HG02763 (cell line): ENCODE data around the gene MYO16.
"Not testable (repeated sequence)": the region's sequence is repeated elsewhere in the genome, so short reads cannot be mapped to it uniquely, and the experiment has no call there.

Source experiments
- ATAC-seq: cut with Tn5 transposase; IDR thresholded peaks from one replicate; pipeline ENCODE4 v1.9.1; 2021; ENCODE audit warnings: mild to moderate bottlenecking, moderate library complexity; ENCODE audit not compliant: unreplicated experiment

MYO16 gene

DNA sequence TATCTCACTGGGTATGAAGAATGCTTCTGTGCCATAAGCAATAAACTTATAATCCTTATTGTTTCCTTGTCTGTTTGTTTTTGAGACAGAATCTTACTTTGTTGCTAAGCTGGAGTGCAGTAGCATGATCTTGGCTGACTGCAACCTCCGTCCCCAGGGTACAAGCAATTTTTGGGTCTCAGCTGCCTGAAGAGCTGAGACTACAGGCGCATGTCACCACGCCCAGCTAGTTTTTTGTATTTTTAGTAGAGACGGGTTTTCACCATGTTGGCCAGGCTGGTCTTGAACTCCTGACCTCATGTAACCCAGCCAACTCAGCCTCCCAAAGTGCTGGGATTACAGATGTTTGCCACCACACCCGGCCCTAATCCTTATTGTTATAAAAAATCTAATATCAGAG is 112.5 kb downstream of the MYO16 start:
- no peak for ATAC-seq

DNA sequence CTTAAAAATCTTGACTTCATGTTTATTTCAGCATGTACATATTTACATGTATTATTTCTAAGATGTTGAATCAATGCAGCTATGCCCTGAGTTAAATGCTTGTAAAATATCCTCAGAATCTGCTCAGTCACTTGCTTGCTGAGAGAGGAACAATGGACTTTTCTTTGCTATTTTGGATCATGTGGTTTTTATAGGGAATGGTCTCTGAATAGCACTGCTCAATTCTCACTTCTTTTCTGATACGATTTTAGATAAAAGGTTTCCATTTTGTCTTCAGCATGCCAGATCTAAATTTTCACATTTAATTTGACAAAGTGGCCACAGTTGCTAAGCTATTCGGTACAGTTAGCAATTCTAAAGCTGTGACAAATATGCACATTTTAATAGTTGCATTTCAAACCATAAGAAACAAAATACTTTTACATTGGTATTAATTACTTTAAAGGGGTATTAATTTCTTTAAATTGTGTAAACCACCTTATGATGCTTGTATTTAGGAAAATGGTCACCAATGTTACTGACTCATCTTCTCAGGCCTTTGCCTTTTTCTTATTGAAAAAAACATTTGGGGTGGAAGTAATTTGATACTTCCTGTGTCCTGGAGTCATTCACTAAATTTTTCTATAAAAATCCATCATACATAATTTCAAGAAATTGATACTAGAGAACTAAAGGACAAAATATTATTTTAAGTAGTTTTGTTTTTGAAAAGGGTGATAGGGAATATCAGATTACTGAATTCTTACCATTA is 113.5 kb downstream of the MYO16 start:
- no peak for ATAC-seq

DNA sequence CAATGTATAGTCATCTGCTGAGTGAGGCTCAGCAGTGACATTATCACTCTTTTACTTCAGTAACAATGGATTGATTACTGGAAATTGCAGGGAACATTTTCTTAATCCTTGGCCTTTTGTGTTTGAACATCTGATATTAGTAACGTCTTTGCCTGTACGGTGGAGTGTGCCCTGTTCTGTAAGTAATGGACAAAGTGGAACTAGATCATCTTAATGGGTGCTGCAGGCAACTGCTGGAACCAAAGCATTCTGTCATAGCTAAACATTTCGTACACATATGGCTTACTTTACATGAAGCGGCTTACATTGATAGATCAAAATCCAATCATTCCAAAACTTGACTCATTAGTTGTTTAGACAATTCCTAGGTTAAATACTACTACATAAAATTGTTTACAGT is 114.1 kb downstream of the MYO16 start:
- no peak for ATAC-seq

DNA sequence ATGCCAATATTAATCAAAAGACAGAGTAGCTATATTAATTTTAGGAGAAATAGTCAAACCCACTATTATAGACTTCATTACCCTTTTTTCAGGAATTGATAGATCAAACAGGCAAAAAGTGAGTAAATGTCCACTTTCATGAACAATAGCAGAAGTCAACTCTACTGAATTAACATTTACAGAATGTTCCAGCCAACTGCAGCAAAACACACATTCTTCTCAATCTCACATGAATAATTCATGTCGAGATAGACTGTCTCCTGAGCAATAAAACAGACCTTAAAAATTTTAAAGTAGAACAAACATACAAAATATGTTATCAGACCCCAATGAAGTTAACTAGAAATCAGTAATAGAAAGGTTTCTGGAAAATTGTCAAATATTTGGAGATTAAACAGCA is 118.4 kb downstream of the MYO16 start:
- no peak for ATAC-seq

DNA sequence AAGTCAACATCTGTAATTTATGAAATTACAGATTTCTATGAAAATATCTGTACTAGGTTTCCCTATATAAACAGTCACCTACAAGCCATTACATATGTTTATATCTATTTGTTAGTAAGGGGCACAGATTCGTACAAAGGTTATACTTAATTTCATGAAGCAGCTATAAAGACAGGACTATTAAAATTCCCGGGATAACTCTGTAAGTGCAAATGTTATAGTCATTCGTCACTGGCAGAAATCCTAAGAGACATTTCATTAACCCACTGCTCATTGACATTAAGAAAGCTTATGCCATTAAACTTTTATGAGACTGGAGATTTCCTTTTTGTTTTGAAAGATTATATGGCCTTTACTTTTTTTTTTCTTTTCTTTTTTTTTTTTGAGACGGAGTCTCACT is 122.9 kb downstream of the MYO16 start:
- ATAC-seq: no peak

DNA sequence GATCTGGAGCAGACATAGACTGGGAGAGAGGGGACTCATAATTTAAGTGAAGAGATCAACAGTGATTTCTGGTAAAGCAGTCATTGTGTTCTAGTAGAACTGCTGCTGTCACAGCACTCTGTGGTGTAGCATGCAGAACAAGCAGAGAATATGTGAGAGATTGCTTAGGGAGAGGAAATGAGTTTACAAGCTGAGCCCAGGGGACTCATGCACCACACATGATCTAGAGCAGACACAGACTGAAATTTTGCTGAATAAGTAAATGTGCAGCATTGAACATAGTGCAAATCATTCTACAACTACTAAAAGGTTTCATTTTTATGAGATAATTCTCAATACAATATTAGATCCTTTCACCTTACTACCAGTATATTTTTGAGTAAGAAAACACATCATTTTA is 125.7 kb downstream of the MYO16 start:
- ATAC-seq: no peak

DNA sequence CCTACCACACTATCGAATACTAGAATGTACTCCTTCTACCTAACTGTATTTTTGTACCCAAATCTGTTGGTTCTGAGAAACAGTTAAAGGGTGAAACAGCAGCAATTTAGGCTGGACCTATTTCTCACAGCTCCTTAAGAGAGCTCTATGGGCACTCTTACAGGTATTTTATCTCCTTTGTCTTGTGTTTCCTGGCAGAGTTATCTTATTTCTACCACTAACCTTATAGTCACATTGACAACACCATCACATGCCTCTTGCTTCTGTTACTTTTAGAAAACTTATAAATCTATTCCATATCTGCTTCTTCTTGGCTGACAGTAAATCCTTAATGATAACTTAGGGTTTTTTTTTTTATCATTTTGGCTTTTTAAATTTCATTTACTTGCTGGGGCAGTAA is 130.7 kb downstream of the MYO16 start:
- ATAC-seq: no peak

DNA sequence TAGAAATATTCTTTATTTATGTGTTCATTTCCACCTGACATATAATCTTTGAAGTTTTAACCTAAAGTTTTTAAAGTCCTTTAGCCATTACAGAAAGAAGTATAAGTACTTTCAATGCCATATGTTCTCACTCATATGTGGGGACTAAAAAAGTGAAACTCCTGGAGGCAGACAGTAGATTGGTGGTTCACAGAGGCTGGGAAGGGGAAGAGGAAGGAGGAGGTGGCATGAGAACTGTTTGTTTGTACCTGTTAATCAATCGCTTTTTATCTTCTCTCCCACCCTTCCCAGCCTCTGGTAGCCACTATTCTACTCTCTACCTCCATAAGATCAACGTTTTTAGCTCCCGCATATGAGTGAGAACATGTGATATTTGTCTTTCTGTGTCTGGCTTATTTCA is 131.1 kb downstream of the MYO16 start:
- ATAC-seq: no peak

DNA sequence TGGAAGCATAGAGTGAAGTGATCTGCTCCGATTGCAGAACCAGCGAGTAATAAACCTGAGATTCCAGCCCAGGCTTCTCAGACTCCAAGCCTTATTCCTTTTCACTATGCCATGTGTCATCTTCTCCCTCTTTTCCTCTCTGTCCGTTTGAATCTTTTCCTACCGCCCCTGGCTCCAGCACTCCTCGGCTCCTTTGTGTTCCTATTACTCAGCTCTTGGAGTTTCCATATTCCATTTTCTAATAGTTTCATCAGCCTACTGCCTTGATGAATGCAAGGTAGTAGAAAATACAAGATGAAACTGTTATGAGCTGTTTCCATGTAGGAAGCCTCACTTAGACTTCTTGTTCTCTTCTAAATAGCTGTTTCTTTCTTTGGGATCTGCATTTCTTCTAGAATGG is 138.6 kb downstream of the MYO16 start:
- ATAC-seq: no peak

DNA sequence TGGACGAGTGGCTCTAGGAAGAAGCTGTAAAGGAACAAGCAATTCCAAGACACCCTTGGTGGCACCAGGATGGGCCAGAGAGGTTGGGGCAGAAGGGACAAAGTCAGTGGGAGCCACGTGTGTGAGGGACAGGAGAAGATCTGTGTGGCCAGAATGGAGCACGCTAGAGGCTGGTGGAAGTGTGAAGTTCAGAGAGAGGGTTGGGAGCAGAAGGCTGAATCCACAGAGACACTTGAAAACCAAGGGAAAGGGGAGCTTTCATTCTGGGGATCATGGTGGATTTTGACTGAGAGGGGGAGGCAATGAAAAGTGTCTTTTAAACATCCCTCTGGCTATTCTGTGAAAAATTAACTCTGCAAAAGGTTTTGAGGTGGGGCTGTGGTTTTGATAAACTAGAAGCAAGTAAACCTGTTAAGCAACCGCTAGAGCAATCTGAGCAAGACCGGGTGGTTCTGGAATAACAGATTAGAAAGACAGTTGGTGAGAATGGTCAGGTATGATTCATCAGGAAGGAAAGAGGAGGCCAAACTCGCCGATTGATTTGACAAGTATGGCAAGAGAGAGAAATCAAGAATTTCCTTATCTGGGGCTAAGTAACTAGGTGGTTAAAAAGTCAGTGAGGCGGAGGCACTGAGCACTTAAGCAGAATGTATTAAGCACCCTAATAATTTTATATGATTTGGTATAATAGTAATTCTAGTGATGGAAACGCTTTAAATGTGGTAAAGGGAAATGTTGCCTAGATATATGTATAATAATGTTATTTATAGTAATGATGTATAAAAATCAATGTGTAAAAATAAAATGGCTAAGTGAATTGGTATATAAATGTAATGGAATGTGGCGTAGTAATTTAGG is 140.0 kb downstream of the MYO16 start:
- ATAC-seq: no peak

DNA sequence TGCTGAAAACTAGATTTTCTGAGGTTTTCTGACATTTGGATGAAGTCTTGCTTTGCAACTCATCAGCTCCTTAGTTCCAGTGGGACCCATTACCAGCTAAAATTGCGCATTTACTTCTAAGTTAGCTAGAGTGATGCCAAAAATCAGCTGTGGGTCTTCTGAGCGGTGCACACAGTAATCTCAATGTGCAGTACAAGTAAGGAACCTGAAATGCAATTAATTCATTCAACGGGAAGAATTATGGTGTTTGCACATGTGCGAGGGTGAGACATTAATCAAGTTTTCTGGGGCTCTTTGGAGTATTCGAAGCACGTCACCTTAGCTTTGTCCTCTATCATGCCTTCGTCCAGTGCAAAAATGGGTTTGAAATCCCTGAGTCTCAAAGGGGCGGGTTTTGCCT is 146.2 kb downstream of the MYO16 start:
- ATAC-seq: no peak

DNA sequence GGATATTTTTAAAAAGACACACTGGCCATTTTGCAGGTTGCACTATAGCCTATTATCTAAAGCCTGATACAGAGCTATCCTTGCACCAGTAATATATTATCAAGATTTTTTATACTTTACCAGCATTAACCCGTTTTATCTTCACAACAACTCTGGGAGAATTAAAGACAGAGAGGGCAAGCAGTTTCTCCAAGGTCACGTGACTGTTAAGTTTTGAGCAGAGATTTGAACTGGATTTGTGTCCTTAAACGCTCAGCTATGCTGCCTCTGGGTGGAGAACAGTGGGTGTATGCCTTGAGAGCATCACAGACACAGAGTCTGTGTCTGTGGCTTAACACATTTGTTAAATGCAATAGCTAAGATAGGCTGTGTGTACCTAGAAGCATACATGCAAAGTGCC is 147.2 kb downstream of the MYO16 start:
- ATAC-seq: no peak

DNA sequence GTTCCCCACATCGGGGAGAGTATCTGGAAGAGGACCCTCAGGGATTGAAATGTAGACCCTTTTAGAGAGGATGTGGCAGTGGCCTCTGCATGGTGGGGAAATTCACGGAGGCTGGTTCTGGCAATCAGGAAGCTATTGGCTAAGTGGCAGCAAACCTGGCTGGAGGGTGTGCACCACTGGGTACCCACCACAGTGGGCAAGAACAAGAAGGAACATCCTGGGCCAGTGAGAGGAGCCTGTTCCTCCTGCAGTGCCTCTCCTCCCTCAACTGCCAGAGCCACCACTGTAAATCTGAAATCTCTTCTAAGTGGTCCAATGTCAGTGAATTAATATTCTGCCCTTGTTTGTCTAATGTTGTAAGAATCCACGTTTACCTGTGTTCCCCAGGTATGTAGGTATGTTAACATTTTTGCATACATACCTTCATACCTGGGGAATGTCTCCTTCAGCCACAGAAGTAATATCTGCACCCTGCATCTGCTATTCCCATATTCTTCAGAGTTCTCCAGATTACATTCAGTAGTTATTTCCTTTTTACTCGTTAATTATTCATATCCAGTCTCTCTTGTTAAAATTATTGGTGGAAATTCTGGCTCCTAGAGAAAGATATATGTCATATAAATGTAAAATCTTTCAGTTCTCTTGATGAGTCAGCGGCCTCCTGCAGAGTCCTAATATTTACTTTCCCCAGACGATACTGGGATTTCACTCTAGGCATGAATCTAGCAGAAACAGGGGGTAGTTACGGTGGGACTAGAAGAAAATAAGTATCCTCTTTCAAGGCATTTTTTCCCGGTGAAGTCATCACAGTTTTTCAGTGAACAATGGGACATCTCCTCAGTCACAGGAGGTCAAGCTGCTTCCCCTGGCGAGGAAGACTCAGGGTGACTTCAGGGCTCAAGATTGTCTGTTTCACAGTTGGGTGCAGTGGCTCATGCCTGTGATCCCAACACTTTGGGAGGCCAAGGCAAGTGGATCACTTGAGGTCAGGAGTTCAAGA is 148.3 kb downstream of the MYO16 start:
- ATAC-seq: no peak

DNA sequence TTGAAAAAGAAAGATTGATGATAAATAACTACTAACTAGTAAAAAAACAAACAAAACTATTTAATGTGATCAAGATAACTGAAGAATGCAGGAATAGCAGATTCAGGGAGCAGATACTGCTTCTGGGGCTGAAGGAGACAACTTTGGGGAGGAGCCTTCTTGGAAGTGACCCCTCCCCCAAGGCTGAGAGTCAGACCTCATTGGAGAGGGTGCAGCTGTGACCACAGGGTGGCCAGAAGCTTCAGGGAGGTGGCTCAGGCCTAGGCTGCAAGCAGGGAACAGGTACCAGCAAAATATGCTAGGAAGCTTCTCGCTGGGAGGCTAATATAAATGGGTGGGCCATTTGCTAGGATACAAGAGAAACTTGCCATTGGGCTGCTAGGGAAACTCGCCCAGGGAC is 149.9 kb downstream of the MYO16 start:
- ATAC-seq: no peak

DNA sequence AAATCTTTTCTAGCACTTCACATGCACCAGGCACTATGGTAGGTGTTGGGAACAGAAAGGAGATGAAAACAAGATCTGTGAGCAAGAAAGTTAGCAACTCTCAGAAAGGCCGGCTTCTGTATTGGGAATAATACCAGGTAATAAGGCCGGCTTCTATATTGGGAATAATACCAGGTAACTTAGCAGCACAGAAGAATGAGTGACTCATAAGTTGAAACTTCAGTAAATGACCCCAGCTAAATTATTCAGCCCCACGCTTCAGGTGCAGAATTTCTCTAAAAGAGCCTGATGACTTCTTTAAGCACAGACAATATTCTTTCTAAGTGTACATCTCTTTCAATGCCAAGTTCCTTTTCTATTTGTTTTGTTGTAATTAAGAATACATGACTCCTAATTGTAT is 151.3 kb downstream of the MYO16 start:
- ATAC-seq: no peak

DNA sequence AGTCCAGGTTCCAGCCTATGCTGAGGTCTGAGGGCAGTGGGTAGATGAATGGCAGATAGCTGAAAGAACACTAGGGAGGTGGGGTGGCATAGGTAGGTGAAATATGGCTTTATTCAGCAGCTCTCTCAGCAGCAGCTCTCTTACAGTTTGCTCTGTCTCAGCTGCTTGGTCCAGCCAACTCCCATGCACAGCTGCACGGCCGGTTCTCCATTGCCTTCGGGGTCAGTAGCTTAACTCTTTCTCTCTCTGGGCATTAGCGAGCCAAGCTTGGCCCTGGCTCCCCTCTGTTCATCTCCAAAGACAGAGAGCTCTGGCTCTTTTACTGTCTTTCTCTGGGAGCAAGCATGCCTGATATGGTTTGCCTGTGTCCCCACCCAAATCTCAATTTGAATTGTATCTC is 151.9 kb downstream of the MYO16 start:
- ATAC-seq: no peak

DNA sequence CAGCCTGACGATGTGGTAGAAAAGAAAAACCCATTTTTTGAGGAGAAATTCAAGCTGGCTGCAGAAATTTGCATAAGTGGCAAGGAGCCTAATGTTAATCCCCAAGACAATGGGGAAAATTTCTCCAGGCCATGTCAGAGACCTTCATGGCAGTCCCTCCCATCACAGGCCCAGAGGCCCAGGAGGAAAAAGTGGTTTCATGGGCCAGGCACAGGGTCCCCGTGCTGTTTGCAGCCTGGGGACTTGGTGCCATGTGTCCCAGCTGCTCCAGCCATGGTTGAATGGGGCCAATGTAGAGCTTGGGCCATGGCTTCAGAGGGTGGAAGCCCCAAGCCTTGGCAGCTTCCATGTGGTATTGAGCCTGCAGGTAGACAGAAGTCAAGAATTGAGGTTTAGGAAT is 153.1 kb downstream of the MYO16 start:
- not testable (repeated sequence) for ATAC-seq

DNA sequence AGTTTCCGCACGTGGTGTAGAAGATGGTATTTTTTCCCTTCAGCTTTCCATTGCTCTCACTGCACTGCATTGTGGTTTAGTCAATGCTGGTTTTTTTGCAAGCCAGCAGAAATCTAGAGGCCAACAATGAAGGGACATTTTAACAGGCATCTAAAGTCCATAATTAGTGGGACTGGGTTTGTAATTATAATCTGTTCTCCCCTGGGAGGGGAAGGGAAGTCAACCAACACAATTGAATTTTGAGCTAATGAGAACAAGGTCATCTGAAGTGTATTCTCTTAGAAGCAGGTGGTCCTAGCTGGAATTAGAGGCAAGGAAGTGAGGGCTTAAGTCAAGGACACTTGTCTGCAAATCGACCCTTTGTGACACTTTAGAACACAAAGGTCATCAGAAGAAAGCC is 156.4 kb downstream of the MYO16 start:
- ATAC-seq: no peak

DNA sequence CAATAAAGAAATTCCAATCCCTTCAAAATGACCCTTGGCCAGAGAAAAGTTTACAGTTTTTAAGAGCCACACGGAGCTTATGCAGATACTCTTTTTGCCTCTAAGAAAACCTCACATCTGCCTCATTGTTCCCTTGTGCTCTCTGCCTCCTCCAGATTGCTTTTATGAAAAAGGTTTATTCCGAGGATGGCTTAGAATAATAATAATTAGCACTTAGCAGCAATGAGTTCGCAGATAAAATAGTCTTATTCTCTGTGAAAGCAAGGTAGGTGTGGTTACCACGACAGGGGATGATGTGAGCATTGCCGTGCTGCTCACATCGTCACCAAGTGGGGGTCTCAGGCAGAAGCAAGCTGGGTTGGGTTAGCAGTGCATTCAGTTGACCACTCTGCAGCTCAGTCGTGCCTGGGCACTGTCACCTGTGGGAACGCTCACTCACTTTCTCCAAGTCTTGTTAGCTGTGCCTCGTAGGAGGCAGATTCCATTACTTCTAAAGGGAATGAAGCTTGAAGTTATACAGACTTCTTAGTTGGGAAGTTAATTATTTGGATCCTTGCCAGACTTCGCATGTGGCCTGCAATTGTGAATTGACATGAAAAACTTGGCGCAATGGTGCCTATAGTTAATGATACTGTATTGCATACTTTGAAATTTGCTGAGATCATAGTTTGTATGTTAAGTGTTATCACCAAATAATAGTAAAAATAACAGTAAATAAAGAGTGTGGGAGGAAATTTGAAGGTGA is 157.2 kb downstream of the MYO16 start:
- no peak for ATAC-seq

DNA sequence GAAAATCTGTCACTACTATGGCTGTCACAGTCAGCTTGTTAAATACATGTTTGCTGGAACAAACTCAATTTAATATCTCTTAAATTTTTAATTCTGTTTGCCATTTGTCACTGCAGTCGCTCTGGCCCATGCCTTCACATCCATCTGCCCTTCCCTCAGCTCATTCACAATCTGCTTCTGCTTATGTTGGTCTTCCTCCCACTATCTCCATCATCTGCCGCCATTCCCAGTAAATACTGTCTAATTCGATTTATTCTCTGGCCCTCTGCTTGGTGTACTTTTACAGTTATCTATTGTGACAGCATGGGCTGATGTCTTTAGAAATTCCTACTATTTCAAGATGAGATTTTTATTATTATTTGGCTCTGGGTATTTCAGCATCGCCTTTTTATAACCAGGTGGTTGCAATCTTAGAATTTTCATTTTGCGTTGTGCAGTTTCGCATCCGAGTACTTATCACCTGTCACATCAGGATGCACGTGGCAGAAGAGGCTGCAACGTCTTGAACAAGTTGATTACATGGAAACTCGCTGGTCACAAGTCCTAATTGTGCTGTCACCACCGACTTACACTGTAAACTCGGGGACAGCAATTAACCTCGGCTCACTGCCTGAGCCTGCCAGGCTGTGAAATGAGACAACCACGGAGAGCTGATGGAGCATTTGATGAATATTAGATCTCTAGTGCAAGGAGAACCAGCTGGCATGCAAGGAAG is 158.4 kb downstream of the MYO16 start:
- no peak for ATAC-seq
